ENCODE results near the gene MYO9B.

MYO9B gene

GRCh38 chr19:17037966-17038500 lies 37.5 kb upstream of the MYO9B start:
- no peak for FAIRE-seq
- no peak for DNase-seq (ENCODE audit: insufficient read length)
- no peak for TF ChIP-seq TAF1 (IDR thresholded peaks at IDR 0.05; ENCODE audit: borderline replicate concordance, low read depth, low read length)
- no peak for TF ChIP-seq POLR2AphosphoS5 (IDR thresholded peaks at IDR 0.05; ENCODE audit: low read depth, low read length)
- no peak for TF ChIP-seq POLR2A (IDR thresholded peaks at IDR 0.05; ENCODE audit: low read depth, low read length)

- TF ChIP-seq POLR2A (IDR thresholded peaks at IDR 0.05; ENCODE audit: low read depth, low read length): no peak
- TF ChIP-seq POLR2AphosphoS5 (IDR thresholded peaks at IDR 0.05; ENCODE audit: low read depth, low read length): no peak
- no peak for TF ChIP-seq TAF1 (IDR thresholded peaks at IDR 0.05; ENCODE audit: borderline replicate concordance, low read depth, low read length)
- DNase-seq (ENCODE audit: insufficient read length) (no peak), FAIRE-seq (no peak)
Observed at GRCh38 chr19:17041976-17042375, 33.6 kb upstream of the MYO9B start.

GRCh38 chr19:17043744-17044143 lies 31.8 kb upstream of the MYO9B start:
- FAIRE-seq (no peak), DNase-seq (ENCODE audit: insufficient read length) (no peak)
- TF ChIP-seq POLR2AphosphoS5 (IDR thresholded peaks at IDR 0.05; ENCODE audit: low read depth, low read length): no peak
- no peak for TF ChIP-seq POLR2A (IDR thresholded peaks at IDR 0.05; ENCODE audit: low read depth, low read length)
- no peak for TF ChIP-seq TAF1 (IDR thresholded peaks at IDR 0.05; ENCODE audit: borderline replicate concordance, low read depth, low read length)

- DNase-seq (ENCODE audit: insufficient read length): no peak
- no peak for FAIRE-seq
- TF ChIP-seq POLR2A (IDR thresholded peaks at IDR 0.05; ENCODE audit: low read depth, low read length) (no peak), TAF1 (IDR thresholded peaks at IDR 0.05; ENCODE audit: borderline replicate concordance, low read depth, low read length) (no peak), POLR2AphosphoS5 (IDR thresholded peaks at IDR 0.05; ENCODE audit: low read depth, low read length) (no peak)
Observed at GRCh38 chr19:17045907-17046502, 29.6 kb upstream of the MYO9B start.

GRCh38 chr19:17048885-17049453 lies 26.6 kb upstream of the MYO9B start:
- FAIRE-seq (no peak), DNase-seq (ENCODE audit: insufficient read length) (no peak)
- TF ChIP-seq TAF1 (IDR thresholded peaks at IDR 0.05; ENCODE audit: borderline replicate concordance, low read depth, low read length): no peak
- no peak for TF ChIP-seq POLR2AphosphoS5 (IDR thresholded peaks at IDR 0.05; ENCODE audit: low read depth, low read length)
- no peak for TF ChIP-seq POLR2A (IDR thresholded peaks at IDR 0.05; ENCODE audit: low read depth, low read length)

- FAIRE-seq (no peak), DNase-seq (ENCODE audit: insufficient read length) (no peak)
Observed at GRCh38 chr19:17049711-17050280, 25.8 kb upstream of the MYO9B start.

GRCh38 chr19:17052439-17052838 lies 23.1 kb upstream of the MYO9B start:
- DNase-seq (ENCODE audit: insufficient read length): no peak
- no peak for FAIRE-seq
- TF ChIP-seq TAF1 (IDR thresholded peaks at IDR 0.05; ENCODE audit: borderline replicate concordance, low read depth, low read length): no peak
- TF ChIP-seq POLR2A (IDR thresholded peaks at IDR 0.05; ENCODE audit: low read depth, low read length): no peak
- no peak for TF ChIP-seq POLR2AphosphoS5 (IDR thresholded peaks at IDR 0.05; ENCODE audit: low read depth, low read length)

More at GRCh38 chr19:17049711-17050280, 25.8 kb upstream of the MYO9B start:
- no peak for TF ChIP-seq POLR2A (IDR thresholded peaks at IDR 0.05; ENCODE audit: low read depth, low read length)
- no peak for TF ChIP-seq POLR2AphosphoS5 (IDR thresholded peaks at IDR 0.05; ENCODE audit: low read depth, low read length)
- no peak for TF ChIP-seq TAF1 (IDR thresholded peaks at IDR 0.05; ENCODE audit: borderline replicate concordance, low read depth, low read length)

GRCh38 chr19:17054746-17055145 lies 20.8 kb upstream of the MYO9B start:
- DNase-seq (ENCODE audit: insufficient read length) (no peak), FAIRE-seq (no peak)
- no peak for TF ChIP-seq POLR2AphosphoS5 (IDR thresholded peaks at IDR 0.05; ENCODE audit: low read depth, low read length)
- TF ChIP-seq TAF1 (IDR thresholded peaks at IDR 0.05; ENCODE audit: borderline replicate concordance, low read depth, low read length): no peak
- no peak for TF ChIP-seq POLR2A (IDR thresholded peaks at IDR 0.05; ENCODE audit: low read depth, low read length)

- no peak for DNase-seq (ENCODE audit: insufficient read length)
- FAIRE-seq: no peak
- TF ChIP-seq POLR2AphosphoS5 (IDR thresholded peaks at IDR 0.05; ENCODE audit: low read depth, low read length) (no peak), TAF1 (IDR thresholded peaks at IDR 0.05; ENCODE audit: borderline replicate concordance, low read depth, low read length) (no peak), POLR2A (IDR thresholded peaks at IDR 0.05; ENCODE audit: low read depth, low read length) (no peak)
Observed at GRCh38 chr19:17055636-17056035, 19.9 kb upstream of the MYO9B start.

GRCh38 chr19:17058236-17058635 lies 17.3 kb upstream of the MYO9B start:
- no peak for TF ChIP-seq POLR2A (IDR thresholded peaks at IDR 0.05; ENCODE audit: low read depth, low read length)
- TF ChIP-seq TAF1 (IDR thresholded peaks at IDR 0.05; ENCODE audit: borderline replicate concordance, low read depth, low read length): no peak
- no peak for TF ChIP-seq POLR2AphosphoS5 (IDR thresholded peaks at IDR 0.05; ENCODE audit: low read depth, low read length)
- FAIRE-seq (no peak), DNase-seq (ENCODE audit: insufficient read length) (no peak)

GRCh38 chr19:17060802-17061201 lies 14.8 kb upstream of the MYO9B start:
- TF ChIP-seq POLR2A (IDR thresholded peaks at IDR 0.05; ENCODE audit: low read depth, low read length): no peak
- TF ChIP-seq POLR2AphosphoS5 (IDR thresholded peaks at IDR 0.05; ENCODE audit: low read depth, low read length): no peak
- no peak for TF ChIP-seq TAF1 (IDR thresholded peaks at IDR 0.05; ENCODE audit: borderline replicate concordance, low read depth, low read length)
- DNase-seq (ENCODE audit: insufficient read length): no peak
- FAIRE-seq: no peak

- DNase-seq (ENCODE audit: insufficient read length) (no peak), FAIRE-seq (no peak)
- TF ChIP-seq TAF1 (IDR thresholded peaks at IDR 0.05; ENCODE audit: borderline replicate concordance, low read depth, low read length): no peak
- no peak for TF ChIP-seq POLR2AphosphoS5 (IDR thresholded peaks at IDR 0.05; ENCODE audit: low read depth, low read length)
- no peak for TF ChIP-seq POLR2A (IDR thresholded peaks at IDR 0.05; ENCODE audit: low read depth, low read length)
Observed at GRCh38 chr19:17061205-17061604, 14.4 kb upstream of the MYO9B start.
